ENCODE results near the gene ANKRD33B.

GRCh38 chr5:10681731-10682679 lies 118.1 kb downstream of the ANKRD33B start:
- TF ChIP-seq CTCF (IDR thresholded peaks at IDR 0.05 in 2 of 3, conservative IDR thresholded peaks at IDR 0.05 in 1 of 3; ENCODE audit: insufficient read depth in 2 of 3, low read depth in 1 of 3, low read length in 3 of 3) (no peak), ZKSCAN1 (IDR thresholded peaks at IDR 0.05; ENCODE audit: low read depth, low read length) (no peak), ZNF41 (CRISPR knock-in tag; conservative IDR thresholded peaks at IDR 0.05) (no peak), CTCFL (IDR thresholded peaks at IDR 0.05; ENCODE audit: borderline replicate concordance, insufficient read depth, low read depth, low read length, poor library complexity, severe bottlenecking) (no peak), HNRNPLL (IDR thresholded peaks at IDR 0.05; ENCODE audit: low read depth, low read length, poor library complexity, severe bottlenecking) (no peak), CBX1 (IDR thresholded peaks at IDR 0.05; ENCODE audit: low read depth) (no peak), ZNF644 (tag; IDR thresholded peaks at IDR 0.05; ENCODE audit: low read depth) (no peak), ZNF639 (CRISPR knock-in tag; conservative IDR thresholded peaks at IDR 0.05 in 1 of 2, IDR thresholded peaks at IDR 0.05 in 1 of 2) (no peak), SRSF9 (IDR thresholded peaks at IDR 0.05; ENCODE audit: borderline replicate concordance, low read depth, low read length) (no peak)

Measured in K562 (cell line).